ENCODE measurements around the gene ASB9. TPM values are rescaled to one million over a fixed set of nuclear protein-coding genes. Genes with fewer than 3 reads are reported as not detected.

Gene ASB9
- total and polyA plus RNA-seq, 9 of the 15 experiments (the other 6 are each of a cell fraction or from before 2014, with no cell fraction given) = 0.27 to 1.7 (median 0.96) TPM

GRCh38 chrX:15224747-15225146 lies 45.1 kb downstream of the ASB9 start:
- BruUV-seq (replicated peaks) = no TSS peak
- H3K4me2 ChIP-seq (ENCODE audit: insufficient read depth, low read length) = no peak overlapping the region
- WGBS (ENCODE audit: insufficient coverage, low coverage, missing lambda C conversion rate) = 0% methylated on average over 1 of the region's 1 CpG
- intact Hi-C loops (cut with micrococcal nuclease) = no loop called here
- TF ChIP-seq BCLAF1 (IDR thresholded peaks at IDR 0.05; ENCODE audit: borderline replicate concordance in 1 of 2, control insufficient read depth in 1 of 2, low read depth in 2 of 2, low read length in 1 of 2) (no peak), NCOA2 (IDR thresholded peaks at IDR 0.05; ENCODE audit: partially characterized antibody in 2 of 2) (no peak), RNF2 (IDR thresholded peaks at IDR 0.05) (no peak), ZNF277 (CRISPR knock-in tag; IDR thresholded peaks at IDR 0.05; ENCODE audit: borderline replicate concordance) (no peak), CHAMP1 (IDR thresholded peaks at IDR 0.05) (no peak), ARHGAP35 (IDR thresholded peaks at IDR 0.05; ENCODE audit: partially characterized antibody) (no peak)
- ATAC-seq = no peak
- no peaks in the 10 kb centered on the region for H3K79me2 ChIP-seq (ENCODE audit: control insufficient read depth, insufficient read depth, low read length)
- H3K9me1 ChIP-seq (ENCODE audit: control insufficient read depth, insufficient read depth, low read length) = no peaks in the 10 kb centered on the region
- H3K9ac ChIP-seq (ENCODE audit: insufficient read depth in 1 of 2, low read depth in 2 of 2, low read length in 2 of 2) = no peak overlapping the region
- POLR2A ChIA-PET = interaction anchor here (0.6 kb wide), 1 partner anchor 37 kb away, joined by 3 read pairs; no protein-coding TSS in a partner anchor
- no peaks in the 10 kb centered on the region for H3K36me3 ChIP-seq (ENCODE audit: control insufficient read depth, insufficient read depth, low read length)
- H3K27me3 ChIP-seq (ENCODE audit: control insufficient read depth in 2 of 2, insufficient read depth in 2 of 2, low read length in 2 of 2) = no peaks in the 10 kb centered on the region
- CTCF ChIA-PET (ENCODE audit: low intra/inter-chr PET ratio) = no interaction called here
- no peaks in the 10 kb centered on the region for H3K9me3 ChIP-seq (replicated peaks; ENCODE audit: control insufficient read depth, insufficient read depth, low read depth, low read length)
- no peak for FAIRE-seq
- in situ Hi-C loops (cut with MboI) = no loop called here
- no peaks in the 10 kb centered on the region for H4K20me1 ChIP-seq (replicated peaks; ENCODE audit: control insufficient read depth, insufficient read depth, low read length)
- no peak overlapping the region for H2AFZ ChIP-seq (ENCODE audit: low read depth, low read length)
- no peak for DNase-seq (ENCODE audit: extremely low read depth in 1 of 4, low spot score in 3 of 4)
- H3K4me1 ChIP-seq (replicated peaks in 1 of 2; ENCODE audit: control insufficient read depth in 2 of 2, insufficient read depth in 2 of 2, low read length in 2 of 2) = no peaks in the 10 kb centered on the region
- no peak overlapping the region for H3K27ac ChIP-seq (ENCODE audit: extremely low read depth, low read depth, low read length)
- no peak overlapping the region for H3K4me3 ChIP-seq

Measured in K562 (cell line).